DOHH2 (cell line): ENCODE measurements around the gene HORMAD1.

Experiments
- H3F3A ChIP-seq: fragments of 200-600 bp; sonication (generic), shearing (Covaris generic); 2 replicates; pipeline ENCODE4 v1.6.0; 2016; ENCODE audit warnings: antibody characterized with exemption, mild to moderate bottlenecking; ENCODE audit not compliant: control insufficient read depth, insufficient read depth
- H3K27ac ChIP-seq: fragments of 200-600 bp; sonication (generic); 2 replicates; pipeline ENCODE4 v1.5.1; 2014; ENCODE audit warnings: low read depth, mild to moderate bottlenecking, low read length, moderate library complexity
- H3K27me3 ChIP-seq: fragments of 200-600 bp; sonication (generic); 2 replicates; pipeline ENCODE4 v1.6.1; 2014; ENCODE audit warnings: mild to moderate bottlenecking, low read length, mixed read lengths; ENCODE audit not compliant: control insufficient read depth
- H3K36me3 ChIP-seq: fragments of 200-600 bp; sonication (generic); 2 replicates; pipeline ENCODE4 v1.6.1; 2014; ENCODE audit warnings: mild to moderate bottlenecking, low read length, moderate library complexity, mixed read lengths; ENCODE audit not compliant: control insufficient read depth
- H3K4me1 ChIP-seq: fragments of 200-600 bp; sonication (generic); 2 replicates; pipeline ENCODE4 v1.6.1; 2014; ENCODE audit warnings: mild to moderate bottlenecking, low read length, mixed read lengths; ENCODE audit not compliant: control insufficient read depth
- H3K4me2 ChIP-seq: fragments of 200-600 bp; sonication (generic); 2 replicates; pipeline ENCODE4 v1.6.0; 2014; ENCODE audit warnings: mild to moderate bottlenecking, low read length, moderate library complexity
- H3K4me3 ChIP-seq: fragments of 200-600 bp; sonication (generic); 2 replicates; pipeline ENCODE4 v1.5.1; 2014; ENCODE audit warnings: mild to moderate bottlenecking, low read length, mixed read lengths
- H3K79me2 ChIP-seq: fragments of 200-600 bp; sonication (generic); 2 replicates; pipeline ENCODE4 v1.6.1; 2014; ENCODE audit warnings: mild to moderate bottlenecking, low read length, mixed read lengths; ENCODE audit not compliant: control insufficient read depth
- H3K9me2 ChIP-seq: fragments of 200-600 bp; sonication (generic); replicated peaks from 2 replicates; pipeline ENCODE4 v1.6.1; 2014; ENCODE audit warnings: mild to moderate bottlenecking, low read length, mixed read lengths; ENCODE audit not compliant: control insufficient read depth
- H3K9me3 ChIP-seq: fragments of 200-600 bp; sonication (generic); 2 replicates; pipeline ENCODE4 v1.6.1; 2014; ENCODE audit warnings: antibody characterized with exemption, low read length, mixed read lengths; ENCODE audit not compliant: control insufficient read depth, insufficient read depth
- H4K20me1 ChIP-seq: fragments of 200-600 bp; sonication (generic); 2 replicates; pipeline ENCODE4 v1.6.0; 2014; ENCODE audit warnings: low read depth, mild to moderate bottlenecking, antibody characterized with exemption, low read length, moderate library complexity; ENCODE audit not compliant: control insufficient read depth, insufficient read depth
- CTCF ChIP-seq: fragments of 200-600 bp; sonication (generic); IDR thresholded peaks from one replicate; pipeline ENCODE4 v1.5.1; 2014; ENCODE audit warnings: antibody characterized with exemption, mild to moderate bottlenecking, low read depth, low read length; ENCODE audit not compliant: poor library complexity, severe bottlenecking
- EZH2phosphoT487 ChIP-seq: fragments of 200-600 bp; sonication (generic); IDR thresholded peaks from 2 replicates; pipeline ENCODE4 v1.6.1; 2017; ENCODE audit warnings: borderline replicate concordance, mild to moderate bottlenecking, antibody characterized with exemption, low read length, moderate library complexity, mixed read lengths

HORMAD1 gene

GRCh38 chr1:150696995-150697927, 23.4 kb downstream of the HORMAD1 start, which contains the start of gene GOLPH3L:
TSS of gene GOLPH3L (minus strand) at chr1:150697154. CDS start at chr1:150694838, 2,316 bp downstream.
- peak within 1 kb of the TSS; percentile 82 for H3K4me2 ChIP-seq
- no peaks in the 10 kb centered on the region for H3K27me3 ChIP-seq
- peak within 1 kb of the TSS; percentile 84 for H3K4me3 ChIP-seq
- H3F3A ChIP-seq, result peaks cover 5% of the 10 kb centered on the region; the same call in 1 of the 2 replicates
- no peak for TF ChIP-seq CTCF
- TF ChIP-seq EZH2phosphoT487, result no peak
- H3K79me2 ChIP-seq, result peaks cover 19% of the 10 kb centered on the region
- H3K4me1 ChIP-seq, result peaks cover 17% of the 10 kb centered on the region
- H3K36me3 ChIP-seq, result peaks cover 25% of the 10 kb centered on the region
- H4K20me1 ChIP-seq, result no peaks in the 10 kb centered on the region
- 0 out of 2 replicates have a peak within 1 kb of the TSS, but pooled peaks have one; percentile 3 for H3K27ac ChIP-seq
- H3K9me2 ChIP-seq, result no peaks in the 10 kb centered on the region
- H3K9me3 ChIP-seq, result no peaks in the 10 kb centered on the region

GRCh38 chr1:150696590-150696989, 24.1 kb downstream of the HORMAD1 start:
- H4K20me1 ChIP-seq, result no peaks in the 10 kb centered on the region
- peak overlapping the region; percentile 82 for H3K4me2 ChIP-seq
- peaks cover 17% of the 10 kb centered on the region for H3K4me1 ChIP-seq
- H3K4me3 ChIP-seq, result peak overlapping the region; percentile 84
- no peak for TF ChIP-seq CTCF
- no peak for TF ChIP-seq EZH2phosphoT487
- H3K27me3 ChIP-seq, result no peaks in the 10 kb centered on the region
- H3K79me2 ChIP-seq, result peaks cover 19% of the 10 kb centered on the region
- H3K9me3 ChIP-seq, result no peaks in the 10 kb centered on the region
- H3F3A ChIP-seq, result peaks cover 5% of the 10 kb centered on the region; the same call in 1 of the 2 replicates
- H3K9me2 ChIP-seq, result no peaks in the 10 kb centered on the region
- no peak overlapping the region for H3K27ac ChIP-seq
- H3K36me3 ChIP-seq, result peaks cover 30% of the 10 kb centered on the region

GRCh38 chr1:150696162-150696561, 24.5 kb downstream of the HORMAD1 start:
- Histone ChIP-seq H3K4me3 (peak overlapping the region; percentile 84), H3K36me3 (peaks cover 34% of the 10 kb centered on the region), H3F3A (peaks cover 5% of the 10 kb centered on the region; the same call in 1 of the 2 replicates), H3K27me3 (no peaks in the 10 kb centered on the region), H3K4me1 (peaks cover 17% of the 10 kb centered on the region), H3K79me2 (peaks cover 19% of the 10 kb centered on the region), H3K9me2 (no peaks in the 10 kb centered on the region), H3K4me2 (peak overlapping the region; percentile 82), H3K27ac (no peak overlapping the region), H4K20me1 (no peaks in the 10 kb centered on the region), H3K9me3 (no peaks in the 10 kb centered on the region)
- no peak for TF ChIP-seq CTCF
- no peak for TF ChIP-seq EZH2phosphoT487
